Stimulated activated CD4-positive, alpha-beta T cell treated with anti-CD3 and anti-CD28 coated beads, TNF-alpha, amount 100 ng/mL, for 24 hours (primary cell): Measurements from ENCODE around the gene QDPR.
A peak's percentile ranks its signal among the peaks of the same experiment; 100 is the strongest.

ENCODE experiments used
- DNase-seq, 3 experiments: peaks; one replicate each; pipeline ENCODE4 v3.0.0-alpha.2; 2020; ENCODE audit warnings: low read depth in 3 of 3

Gene QDPR

GRCh38 chr4:17528551-17529165, 16.8 kb upstream of the QDPR start:
- no peak for DNase-seq

- no peak for DNase-seq
These were observed 15.0 kb upstream of the QDPR start for GRCh38 chr4:17526695-17527477.

- DNase-seq, result no peak
These were observed 11.8 kb upstream of the QDPR start for GRCh38 chr4:17523662-17524061.

- no peak for DNase-seq
These were observed 9.7 kb upstream of the QDPR start for GRCh38 chr4:17521595-17521994.

- no peak for DNase-seq
These were observed 5.8 kb upstream of the QDPR start for GRCh38 chr4:17517664-17518063.

- no peak for DNase-seq
These were observed 5.1 kb upstream of the QDPR start for GRCh38 chr4:17516980-17517379.

GRCh38 chr4:17515445-17516407, 3.8 kb upstream of the QDPR start:
- DNase-seq, result no peak

- DNase-seq, result no peak
These were observed 3.0 kb upstream of the QDPR start, which contains the start of gene CLRN2 for GRCh38 chr4:17514865-17515264. CLRN2 (plus strand) TSS chr4:17515165; CDS start chr4:17515267, 102 bp downstream.

- no peak for DNase-seq
These were observed 1.2 kb upstream of the QDPR start for GRCh38 chr4:17512973-17513665.

- DNase-seq, result peak; percentile 28 to 61 (median 41)
These were observed 361 bp downstream of the QDPR start for GRCh38 chr4:17511509-17511949.

GRCh38 chr4:17511051-17511450, 839 bp downstream of the QDPR start:
- DNase-seq, result no peak

GRCh38 chr4:17510582-17510981, 1.3 kb downstream of the QDPR start:
- DNase-seq, result no peak

GRCh38 chr4:17504081-17504480, 7.8 kb downstream of the QDPR start:
- DNase-seq, result no peak

GRCh38 chr4:17502756-17503155, 9.1 kb downstream of the QDPR start:
- no peak for DNase-seq

GRCh38 chr4:17500574-17500973, 11.3 kb downstream of the QDPR start:
- DNase-seq, result no peak

GRCh38 chr4:17497890-17498523, 13.9 kb downstream of the QDPR start:
- DNase-seq, result no peak

GRCh38 chr4:17494258-17495190, 17.4 kb downstream of the QDPR start:
- peak in 2 of 3 experiments; percentile 2 to 14 for DNase-seq

GRCh38 chr4:17493619-17494018, 18.3 kb downstream of the QDPR start:
- DNase-seq, result no peak

- no peak for DNase-seq
These were observed 19.0 kb downstream of the QDPR start for GRCh38 chr4:17492876-17493275.
